GM18505 (cell line): ENCODE data around the gene EPG5.

Experiments used
- ATAC-seq: cut with Tn5 transposase; IDR thresholded peaks from one replicate; pipeline ENCODE4 v1.9.1; 2021; ENCODE audit not compliant: unreplicated experiment
- POLR2A ChIP-seq: IDR thresholded peaks from 4 replicates; pipeline ENCODE4 v1.6.1; 2011; ENCODE audit warnings: borderline replicate concordance; ENCODE audit not compliant: insufficient read depth, insufficient read length; ENCODE audit errors: extremely low read depth

EPG5 gene

GRCh38 chr18:45841060-45841764 is 125.9 kb downstream of the EPG5 start:
- ATAC-seq: no peak
- no peak for TF ChIP-seq POLR2A

- ATAC-seq: no peak
- no peak for TF ChIP-seq POLR2A
These were observed 127.4 kb downstream of the EPG5 start for GRCh38 chr18:45839414-45840395.

- no peak for ATAC-seq
These were observed 128.6 kb downstream of the EPG5 start for GRCh38 chr18:45838302-45839070.

GRCh38 chr18:45837283-45838070 is 129.7 kb downstream of the EPG5 start:
- no peak for ATAC-seq
- TF ChIP-seq POLR2A: no peak

More at GRCh38 chr18:45838302-45839070, 128.6 kb downstream of the EPG5 start:
- no peak for TF ChIP-seq POLR2A

GRCh38 chr18:45836242-45837205 is 130.6 kb downstream of the EPG5 start:
- no peak for TF ChIP-seq POLR2A
- no peak for ATAC-seq

GRCh38 chr18:45835057-45835636 is 132.0 kb downstream of the EPG5 start:
- TF ChIP-seq POLR2A: no peak
- ATAC-seq: no peak

- ATAC-seq: no peak
- TF ChIP-seq POLR2A: no peak
These were observed 132.8 kb downstream of the EPG5 start for GRCh38 chr18:45834306-45834705.

- ATAC-seq: no peak
- no peak for TF ChIP-seq POLR2A
These were observed 133.3 kb downstream of the EPG5 start for GRCh38 chr18:45833846-45834245.

- no peak for TF ChIP-seq POLR2A
- ATAC-seq: no peak
These were observed 136.2 kb downstream of the EPG5 start for GRCh38 chr18:45830917-45831316.

- no peak for ATAC-seq
- no peak for TF ChIP-seq POLR2A
These were observed 137.3 kb downstream of the EPG5 start for GRCh38 chr18:45829855-45830254.
